HG03457 (cell line): Measurements from ENCODE around the gene BARHL2.

Source experiments
- ATAC-seq: cut with Tn5 transposase; IDR thresholded peaks from one replicate; pipeline ENCODE4 v1.9.1; 2021; ENCODE audit warnings: moderate number of reproducible peaks; ENCODE audit not compliant: unreplicated experiment

BARHL2 gene

GRCh38 chr1:90724926-90725656 lies 8.0 kb upstream of the BARHL2 start:
- ATAC-seq: no peak

GRCh38 chr1:90724361-90724760 lies 7.3 kb upstream of the BARHL2 start:
- ATAC-seq: no peak

- no peak for ATAC-seq
These were observed 6.5 kb upstream of the BARHL2 start for GRCh38 chr1:90723590-90724108.

- ATAC-seq: no peak
These were observed 5.9 kb upstream of the BARHL2 start for GRCh38 chr1:90722874-90723589.

- no peak for ATAC-seq
These were observed 4.4 kb upstream of the BARHL2 start for GRCh38 chr1:90721210-90722194.

GRCh38 chr1:90720145-90720636 lies 3.1 kb upstream of the BARHL2 start:
- no peak for ATAC-seq

DNA sequence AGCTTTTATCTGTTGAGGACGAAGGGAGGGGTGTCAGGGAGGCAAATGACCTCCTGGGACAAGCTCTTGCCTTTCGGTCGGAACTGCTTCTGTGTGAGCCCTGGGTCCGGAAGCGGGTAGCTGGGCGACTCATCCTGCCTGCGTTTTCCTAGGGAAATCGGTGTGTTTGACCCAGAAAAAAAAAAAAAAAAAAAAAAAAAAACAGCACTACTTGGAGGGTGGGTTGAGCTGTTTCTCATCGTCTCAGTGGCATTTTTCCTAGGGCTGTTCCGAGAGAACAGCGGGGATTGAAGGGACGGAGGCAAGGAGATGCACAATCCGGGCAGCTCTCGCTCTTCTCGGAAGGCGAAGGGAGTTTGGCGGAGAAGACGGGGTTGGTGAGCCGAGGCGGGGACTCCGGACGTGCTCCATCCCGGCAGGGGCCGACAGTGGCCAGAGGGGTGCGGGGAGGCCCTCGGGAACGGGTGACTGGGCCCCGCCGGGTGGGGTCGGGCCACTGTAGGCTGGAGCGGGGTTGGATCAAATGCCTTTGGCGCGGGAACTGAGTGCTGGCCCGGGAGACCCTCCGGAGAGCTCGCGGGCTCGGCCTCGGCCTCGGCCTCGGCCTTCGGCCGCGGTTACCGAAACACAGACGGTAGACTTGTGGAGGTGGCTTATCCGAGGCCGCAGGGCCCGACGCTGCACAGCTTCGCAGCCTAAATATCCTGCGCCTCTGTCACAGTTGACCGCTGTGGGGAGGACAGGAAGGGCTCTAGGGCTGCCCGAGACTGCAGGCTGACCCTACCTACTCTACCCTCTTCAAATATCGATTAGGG lies 2.4 kb upstream of the BARHL2 start:
- ATAC-seq: no peak

GRCh38 chr1:90718411-90719329 lies 1.6 kb upstream of the BARHL2 start:
- no peak for ATAC-seq

DNA sequence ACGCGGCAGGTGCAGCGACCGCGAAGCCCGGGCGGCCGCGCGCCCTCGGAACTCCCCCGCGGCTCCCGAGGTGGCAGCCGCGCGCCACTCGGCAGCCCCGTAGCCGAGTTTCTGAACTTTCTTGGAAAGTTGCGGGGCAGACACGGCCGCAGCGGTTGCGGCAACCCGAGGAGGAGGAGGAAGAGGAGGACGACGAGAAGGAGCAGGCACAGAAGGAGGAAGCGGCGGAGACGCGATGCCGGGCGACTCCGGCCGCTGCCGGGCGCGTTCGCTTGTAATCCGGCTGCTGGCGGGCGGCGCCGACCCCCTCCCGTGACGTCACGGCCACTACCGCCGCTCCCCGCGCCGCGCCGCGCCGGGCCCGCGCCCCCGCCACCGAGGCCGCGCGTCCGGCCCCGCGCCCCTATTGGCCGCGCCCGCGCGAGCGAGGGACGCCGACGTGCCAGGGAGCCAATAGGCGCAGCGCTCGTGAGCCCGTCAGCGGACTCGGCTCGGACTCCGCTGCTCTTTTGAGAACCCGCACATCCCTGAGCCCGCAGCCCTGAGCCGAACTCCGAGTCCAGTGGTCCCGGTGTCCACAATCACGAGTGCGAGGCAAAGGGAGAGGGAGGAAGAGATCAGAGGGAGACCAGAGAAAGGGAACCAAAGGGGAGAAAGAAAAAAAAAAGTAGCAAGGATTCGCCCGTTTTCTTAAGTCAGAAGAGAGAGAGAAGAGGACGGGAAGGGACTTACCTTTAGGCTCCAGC lies 736 bp upstream of the BARHL2 start:
- no peak for ATAC-seq

DNA sequence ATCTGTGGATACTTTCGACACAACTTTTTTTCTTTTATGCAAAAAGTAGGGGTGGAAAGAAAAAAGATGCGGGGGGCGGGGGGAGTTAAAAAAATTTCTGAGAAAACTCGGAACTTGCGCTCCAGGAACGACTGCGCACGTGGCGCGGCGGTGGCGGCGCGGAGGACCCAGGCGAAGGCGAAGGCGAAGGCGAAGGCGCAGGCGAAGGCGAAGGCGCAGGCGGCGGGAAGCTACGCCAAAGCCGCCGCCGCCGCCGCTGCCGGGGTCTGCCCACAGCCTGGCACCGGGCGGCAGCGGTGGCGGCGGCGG lies 208 bp upstream of the BARHL2 start:
- ATAC-seq: no peak

- no peak for ATAC-seq
These were observed 905 bp downstream of the BARHL2 start for GRCh38 chr1:90716243-90716551.

DNA sequence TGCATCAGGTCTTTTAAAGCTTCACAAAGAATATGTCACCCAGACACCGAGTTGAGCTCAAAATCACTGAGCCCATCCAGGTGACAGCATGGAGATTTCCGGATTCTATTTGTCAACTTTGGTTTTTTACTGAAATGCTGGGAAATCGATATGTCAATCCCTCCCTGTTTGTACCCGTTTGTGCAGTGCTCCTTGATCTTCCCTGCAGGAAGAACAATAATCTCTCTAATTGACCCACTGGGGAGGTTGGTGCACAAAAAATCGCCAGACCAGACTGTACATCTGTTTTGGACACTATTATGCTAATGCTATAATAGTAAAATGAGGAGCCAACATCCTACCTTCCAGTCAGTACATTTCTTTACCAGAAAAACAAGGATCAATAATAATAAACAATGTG lies 1.8 kb downstream of the BARHL2 start:
- ATAC-seq: no peak

- no peak for ATAC-seq
These were observed 2.6 kb downstream of the BARHL2 start for GRCh38 chr1:90714521-90714951.

- no peak for ATAC-seq
These were observed 3.2 kb downstream of the BARHL2 start for GRCh38 chr1:90713741-90714509.

- no peak for ATAC-seq
These were observed 4.0 kb downstream of the BARHL2 start for GRCh38 chr1:90712915-90713730.

GRCh38 chr1:90712153-90712856 lies 4.8 kb downstream of the BARHL2 start:
- no peak for ATAC-seq
